ENCODE measurements around the gene AGBL1.

The AGBL1 gene

DNA sequence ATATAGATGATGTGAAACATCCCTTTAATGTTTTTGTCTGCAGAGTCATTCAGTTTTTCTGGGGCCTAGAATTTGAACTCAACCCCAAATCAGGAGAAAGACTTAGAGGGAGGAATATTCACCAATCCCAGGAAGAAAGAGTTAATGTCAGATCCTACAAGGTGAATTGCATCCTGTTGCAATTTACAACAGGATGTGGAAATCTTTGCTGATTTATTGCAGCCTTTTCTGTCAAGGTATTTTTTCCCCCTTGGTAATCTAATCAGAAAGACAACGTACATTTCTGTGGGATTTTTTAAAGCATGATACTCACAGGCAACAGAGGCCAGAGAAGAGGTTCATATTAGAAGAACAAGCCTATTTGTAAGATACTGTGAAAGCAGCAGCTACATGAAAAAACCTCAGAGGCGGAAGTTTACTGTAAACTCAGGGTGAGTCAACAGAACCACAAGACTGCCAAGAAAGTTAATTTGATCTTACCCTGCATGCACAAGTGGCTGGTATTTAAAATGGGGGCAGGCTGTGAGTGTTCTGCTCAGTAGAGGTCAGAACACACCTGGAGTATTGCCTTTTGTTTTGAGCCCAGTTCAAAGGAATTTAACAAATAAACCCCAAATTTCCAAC is 531.9 kb downstream of the AGBL1 start:
- no peak for DNase-seq

DNA sequence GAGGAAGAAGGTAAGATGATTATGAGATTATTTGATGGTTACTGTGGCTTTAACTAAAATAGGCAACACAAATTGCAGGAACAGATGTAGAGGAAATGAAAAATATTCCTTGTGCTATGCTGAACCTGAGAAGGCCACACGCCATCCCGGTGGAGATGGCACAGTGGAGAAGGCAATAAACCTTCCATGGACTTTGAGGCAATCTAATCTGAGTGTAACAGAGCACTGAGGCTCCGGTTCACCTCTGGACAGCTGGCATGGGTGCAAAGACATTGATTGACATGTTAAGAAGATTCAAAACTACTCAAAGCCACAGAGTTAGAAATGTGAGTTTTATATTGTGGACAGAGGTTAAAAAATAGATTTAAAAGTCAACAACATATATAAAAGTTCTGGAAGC is 535.7 kb downstream of the AGBL1 start:
- DNase-seq: no peak

DNA sequence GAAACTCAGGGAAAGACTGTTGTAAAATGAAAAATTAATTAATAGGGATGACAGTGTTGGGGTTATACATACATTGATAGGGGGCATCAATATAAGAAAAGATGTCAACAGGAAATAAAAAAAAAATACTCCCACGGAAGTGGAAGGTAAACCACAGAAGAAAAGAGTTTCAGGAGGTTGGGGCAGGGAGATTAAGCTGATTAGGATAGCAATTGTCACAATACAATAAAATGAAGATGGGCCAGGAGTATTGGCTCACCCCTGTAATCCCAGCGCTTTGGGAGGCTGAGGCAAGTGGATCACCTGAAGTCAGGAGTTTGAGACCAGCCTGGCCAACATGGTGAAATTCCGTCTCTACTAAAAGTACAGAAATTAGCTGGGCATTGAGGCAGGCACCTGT is 536.1 kb downstream of the AGBL1 start:
- no peak for DNase-seq

DNA sequence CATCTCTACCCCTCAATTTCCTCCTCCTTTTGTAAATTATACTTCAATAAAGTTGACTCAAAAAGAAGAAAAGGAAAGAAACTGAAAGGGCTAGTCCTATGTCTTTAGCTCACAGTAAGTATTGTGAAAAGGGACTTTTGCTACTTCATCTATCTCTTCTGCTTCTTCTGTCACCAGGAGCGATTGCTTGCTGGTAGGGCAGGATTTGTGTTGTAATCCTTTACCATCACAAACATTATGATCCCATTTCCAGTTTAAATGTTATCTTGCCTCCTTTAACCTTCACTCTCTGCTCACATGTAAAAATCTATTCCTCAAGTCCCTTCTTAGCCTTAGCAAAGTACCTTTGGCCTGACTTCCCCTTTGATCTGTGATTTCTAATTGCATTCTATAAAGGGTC is 537.1 kb downstream of the AGBL1 start:
- DNase-seq: no peak

DNA sequence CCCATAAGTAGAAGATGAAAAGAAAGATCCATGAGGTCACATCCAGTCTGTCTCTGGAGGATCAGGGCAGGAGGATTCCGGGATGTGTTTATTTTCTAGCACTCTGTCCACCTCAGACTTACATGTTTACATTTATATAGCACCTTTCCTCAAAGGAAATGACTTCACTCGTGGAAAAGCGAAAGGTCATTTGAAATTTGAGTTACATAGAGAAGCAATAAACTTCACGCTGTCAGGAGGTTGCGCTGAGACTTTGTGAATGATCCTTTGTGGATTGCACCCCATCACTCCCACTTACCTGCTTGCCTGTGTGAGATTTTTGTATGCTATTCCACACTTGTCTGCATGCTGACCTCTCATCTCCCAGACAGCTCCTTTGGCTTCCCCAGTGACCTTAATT is 540.5 kb downstream of the AGBL1 start:
- no peak for DNase-seq

DNA sequence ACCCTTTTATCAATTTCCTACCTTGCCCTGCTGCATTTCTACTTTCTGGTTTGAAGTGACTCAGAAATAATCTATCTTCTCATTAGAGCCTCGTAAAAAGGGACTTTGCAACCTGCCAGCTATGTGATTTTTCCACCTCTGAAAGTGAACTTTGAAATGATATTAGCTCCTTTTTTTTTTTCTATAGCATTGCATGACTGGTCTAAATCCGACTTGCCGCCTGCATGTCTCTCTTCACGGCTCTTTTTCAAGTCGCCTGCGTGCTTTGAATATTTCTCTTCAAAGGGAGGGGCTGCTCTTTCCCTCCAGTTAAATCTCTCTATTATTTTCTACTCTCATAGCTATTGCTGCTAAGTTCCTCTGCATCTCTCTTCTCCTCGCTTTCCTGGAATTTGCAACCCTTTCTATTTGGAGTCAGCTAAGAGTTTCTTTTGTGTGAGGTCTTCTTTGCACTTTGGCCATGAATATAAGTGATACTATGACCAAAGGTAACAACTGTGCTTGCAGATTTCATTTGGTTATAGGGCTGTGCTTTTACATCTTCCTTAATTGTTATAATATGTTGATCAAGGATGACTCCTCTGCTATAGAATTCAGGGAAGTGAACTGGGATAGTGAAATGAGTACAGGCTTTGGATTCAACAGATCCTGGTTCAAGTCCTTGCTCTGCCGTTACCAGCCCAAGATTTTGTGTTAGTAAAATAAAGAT is 541.1 kb downstream of the AGBL1 start:
- DNase-seq: no peak

DNA sequence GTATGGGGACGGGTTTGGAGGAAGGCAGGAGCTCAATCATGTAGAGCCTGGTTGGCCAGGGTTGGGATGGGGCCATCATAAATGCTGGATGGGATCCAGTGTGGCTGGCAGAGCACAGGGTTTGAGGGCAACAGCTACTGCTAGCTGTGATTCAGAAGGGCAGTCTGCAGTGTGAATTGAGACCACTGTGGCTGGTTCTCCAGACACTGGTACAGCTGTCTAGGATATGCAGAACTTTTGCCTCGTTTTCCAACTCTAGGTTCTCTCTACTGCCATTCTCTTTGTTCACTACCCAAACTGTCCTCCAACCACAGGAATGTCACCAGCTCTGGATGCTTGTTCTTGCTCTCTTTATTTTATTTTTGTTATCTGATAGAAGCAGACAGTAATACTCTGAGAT is 543.6 kb downstream of the AGBL1 start:
- no peak for DNase-seq

DNA sequence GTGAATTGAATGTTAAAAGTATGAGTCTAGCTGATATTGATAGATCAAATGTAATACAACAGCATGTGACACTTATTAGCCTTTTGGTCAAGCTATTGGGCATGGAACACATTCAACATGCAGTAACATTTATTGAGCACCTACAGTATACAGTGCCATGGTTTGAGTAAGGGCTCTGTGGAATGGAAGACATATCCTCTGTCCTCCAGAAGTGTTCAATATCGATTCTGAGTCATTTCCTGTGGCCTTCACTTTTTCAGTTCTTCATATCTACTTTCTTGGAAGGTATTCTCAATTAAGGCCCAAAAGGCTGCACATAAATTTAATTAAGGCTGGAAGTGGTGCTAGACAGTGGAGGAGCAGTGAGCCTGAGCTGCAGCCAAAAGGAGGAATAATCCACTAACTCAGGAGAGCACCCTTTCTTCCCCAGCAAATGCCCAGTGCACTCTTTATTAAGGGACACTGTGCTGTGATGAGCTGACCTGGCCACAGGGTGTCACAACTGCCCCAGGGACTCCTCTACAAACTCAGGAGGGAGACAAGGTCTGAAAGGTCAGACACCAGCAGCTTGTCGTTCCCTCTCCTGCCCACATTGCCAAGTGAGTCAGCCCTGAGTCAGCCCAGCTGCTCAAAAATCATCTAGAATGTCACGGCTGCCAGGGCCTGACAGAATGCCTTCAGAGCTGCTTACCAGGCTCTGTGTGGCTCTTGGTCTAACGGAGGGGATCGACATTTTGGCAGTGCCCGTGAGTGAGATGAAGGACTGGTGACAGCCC is 544.8 kb downstream of the AGBL1 start:
- no peak for DNase-seq

DNA sequence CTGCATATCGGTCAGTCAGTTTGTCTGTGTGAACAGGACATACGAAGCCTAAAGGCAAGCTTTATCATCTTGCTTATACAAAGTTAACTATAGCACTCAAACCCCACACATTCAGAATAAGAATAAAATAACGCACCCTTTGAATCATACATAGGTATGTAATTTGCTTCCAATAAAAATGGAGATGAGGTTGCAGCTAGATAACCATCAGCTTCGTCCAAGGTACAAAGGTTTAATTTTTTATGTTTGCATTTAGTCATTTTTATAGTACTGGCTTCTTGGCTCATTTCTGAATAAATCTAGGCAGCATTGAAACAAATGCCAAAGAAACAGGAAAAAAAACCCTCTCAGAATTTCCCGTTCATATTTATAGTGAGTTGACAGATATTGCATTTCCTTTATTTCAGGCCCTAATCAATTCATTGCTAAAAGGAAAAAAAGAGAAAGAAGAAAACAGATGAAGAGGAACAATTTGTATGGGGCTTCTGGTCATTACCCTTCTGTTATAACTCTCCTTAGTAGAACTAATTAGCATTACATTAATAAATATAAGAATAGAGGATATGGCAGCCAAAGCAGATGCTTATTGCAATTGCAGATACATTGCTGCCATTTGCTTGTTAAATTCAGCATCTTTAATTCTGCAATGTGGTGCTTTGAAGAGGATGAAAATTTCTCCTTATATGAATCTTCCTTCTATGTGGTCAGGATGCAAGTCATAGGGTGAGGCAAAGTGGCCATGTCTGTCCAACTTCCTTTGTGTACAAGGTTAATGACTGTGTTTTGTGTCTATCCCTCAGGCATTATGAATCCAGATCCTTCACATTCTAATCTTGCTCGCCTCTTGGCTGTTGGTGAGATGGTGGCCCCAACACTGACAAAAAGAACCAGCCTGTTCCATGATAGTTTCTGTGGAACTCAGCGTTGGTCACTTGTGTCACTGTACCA is 550.0 kb downstream of the AGBL1 start:
- DNase-seq: no peak

DNA sequence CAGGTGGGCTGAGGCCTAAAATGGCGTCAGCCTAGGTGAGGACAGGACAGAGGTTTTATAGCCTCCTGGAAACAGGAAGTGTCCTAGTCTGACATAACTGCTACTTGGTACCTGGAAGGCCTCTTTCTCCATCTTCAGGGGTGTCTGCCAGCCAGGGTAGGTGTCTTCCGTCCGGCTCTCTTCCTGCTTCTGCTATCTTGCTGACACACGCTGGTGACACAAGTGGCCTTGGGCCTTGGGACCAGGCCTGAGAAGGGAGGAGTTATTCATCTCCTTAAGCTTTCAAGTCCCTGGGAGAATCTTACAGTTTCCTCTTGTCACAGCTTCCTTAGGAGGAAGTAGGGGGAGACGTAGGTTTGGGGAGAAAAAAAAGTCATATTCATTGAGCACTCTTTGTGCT is 551.3 kb downstream of the AGBL1 start:
- DNase-seq: no peak

DNA sequence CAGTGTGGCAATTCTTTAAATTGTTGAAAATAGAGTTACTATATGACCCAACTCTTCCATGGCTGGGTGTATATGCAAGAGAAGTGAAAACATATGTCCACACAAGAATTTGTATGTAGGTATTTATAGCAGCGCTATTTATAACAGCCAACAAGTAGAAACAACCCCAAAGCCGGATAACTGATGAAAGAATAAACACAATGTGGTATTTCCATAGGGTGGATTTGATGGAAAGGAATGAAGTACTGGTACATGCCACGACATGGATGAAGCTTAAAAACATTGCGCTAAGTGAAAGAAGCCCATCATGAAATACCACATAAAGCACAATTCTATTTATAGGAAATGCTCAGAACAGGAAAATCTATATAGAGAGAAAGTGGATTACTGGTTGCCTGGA is 554.5 kb downstream of the AGBL1 start:
- DNase-seq: no peak

DNA sequence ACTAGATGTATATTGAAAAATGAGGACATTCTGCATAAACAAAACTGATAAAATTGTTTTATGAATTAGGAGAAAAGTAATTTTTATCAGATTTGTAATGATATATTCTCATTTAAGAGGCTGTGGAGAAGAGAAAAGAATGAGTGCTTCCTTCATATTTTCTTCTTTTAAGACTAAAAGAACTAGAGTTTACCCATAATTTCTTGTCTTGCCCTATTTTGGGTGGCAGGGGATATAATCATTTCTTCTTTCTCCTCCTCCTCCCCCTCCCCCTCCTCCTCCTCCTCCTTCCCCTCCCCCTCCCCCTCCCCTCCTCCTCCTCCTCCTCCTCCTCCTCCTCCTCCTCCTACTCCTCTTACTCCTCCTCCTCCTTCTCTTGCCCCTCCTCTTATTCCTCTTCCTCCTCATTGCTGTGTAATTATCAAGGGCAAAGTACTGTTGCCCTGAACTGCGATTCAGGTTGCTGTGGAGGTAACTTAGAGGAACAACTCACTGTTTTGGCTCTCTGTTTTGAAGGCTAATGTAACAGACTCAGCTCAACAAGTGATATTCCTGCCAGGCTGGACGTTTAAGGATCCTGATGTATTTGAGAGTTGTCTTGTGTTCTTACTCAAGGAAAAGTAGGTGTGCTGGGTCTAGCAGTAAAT is 555.4 kb downstream of the AGBL1 start:
- no peak for DNase-seq

DNA sequence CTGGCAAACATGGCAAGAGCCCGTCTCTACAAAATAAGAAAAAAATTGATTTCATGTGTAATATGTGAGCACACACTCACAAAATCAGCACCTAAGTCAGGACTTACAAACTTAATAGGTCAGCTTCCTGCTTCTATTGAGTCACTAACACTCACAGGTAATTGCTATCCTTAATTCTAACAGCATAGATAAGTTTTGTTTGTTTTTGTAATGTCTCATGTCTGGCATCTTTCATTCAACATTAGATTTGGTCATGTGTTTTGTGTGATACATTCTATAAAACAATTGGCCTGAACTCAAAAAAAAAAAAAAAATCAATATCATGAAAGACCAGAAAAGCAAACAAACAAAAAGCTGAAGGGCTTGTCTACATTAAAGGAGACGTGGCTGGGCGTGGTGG is 564.7 kb downstream of the AGBL1 start:
- no peak for DNase-seq

DNA sequence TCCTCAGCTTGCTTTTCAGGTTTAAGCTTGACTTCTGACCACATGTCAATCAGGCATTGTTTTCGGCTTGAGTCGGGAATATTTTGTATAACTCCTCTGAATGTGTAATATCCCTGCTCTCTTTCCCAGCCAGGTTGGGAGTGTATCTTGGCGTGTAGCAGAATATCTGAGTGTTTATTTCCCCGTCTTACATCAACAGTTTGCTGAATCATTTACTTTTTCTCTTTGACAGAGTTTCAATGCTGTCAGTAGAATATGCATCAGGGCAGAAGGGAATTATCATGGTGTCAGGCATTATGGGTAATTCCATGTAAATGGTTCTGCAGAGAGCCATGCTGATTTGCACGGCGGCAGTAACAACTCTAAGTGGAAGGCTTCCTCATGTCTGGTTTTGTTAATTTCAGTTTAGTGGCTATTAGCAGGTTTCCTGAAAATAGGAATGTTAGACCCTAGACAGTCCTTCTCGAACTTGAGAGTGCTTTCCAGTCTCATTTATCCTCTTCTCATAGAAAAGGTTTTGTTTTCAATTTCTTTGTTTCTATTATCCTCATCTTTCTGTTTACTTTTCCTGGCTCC is 566.3 kb downstream of the AGBL1 start:
- DNase-seq: no peak

DNA sequence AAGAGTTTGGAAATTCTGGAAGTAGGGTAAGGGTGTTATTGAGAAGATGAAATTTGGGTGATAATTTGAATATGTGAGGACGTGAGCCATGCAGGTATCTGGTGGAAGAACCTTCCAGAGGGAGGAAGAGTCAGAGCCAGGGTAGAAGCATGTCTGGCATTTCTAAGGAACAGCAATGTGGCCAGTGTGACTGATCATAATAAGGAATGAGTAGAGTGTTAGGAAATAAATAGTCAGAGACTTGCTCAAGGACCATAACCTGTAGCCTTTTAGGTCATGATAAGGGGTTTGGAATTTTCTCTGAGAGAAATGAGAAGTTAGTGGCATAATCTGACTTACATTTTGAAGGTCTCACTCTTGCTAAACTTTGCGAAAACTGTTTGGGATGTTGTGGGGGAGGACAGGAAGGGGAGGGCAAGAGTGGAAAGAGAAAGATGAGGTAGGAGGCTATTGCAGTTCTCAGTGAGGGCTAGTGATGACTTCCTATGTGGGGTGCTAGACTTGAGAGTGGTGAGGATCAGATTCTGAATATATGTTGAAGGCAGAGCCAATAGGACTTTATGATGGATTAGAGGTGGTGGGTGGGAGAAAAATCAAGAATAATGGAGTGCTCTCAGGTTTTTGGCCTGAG is 568.3 kb downstream of the AGBL1 start:
- DNase-seq: no peak

DNA sequence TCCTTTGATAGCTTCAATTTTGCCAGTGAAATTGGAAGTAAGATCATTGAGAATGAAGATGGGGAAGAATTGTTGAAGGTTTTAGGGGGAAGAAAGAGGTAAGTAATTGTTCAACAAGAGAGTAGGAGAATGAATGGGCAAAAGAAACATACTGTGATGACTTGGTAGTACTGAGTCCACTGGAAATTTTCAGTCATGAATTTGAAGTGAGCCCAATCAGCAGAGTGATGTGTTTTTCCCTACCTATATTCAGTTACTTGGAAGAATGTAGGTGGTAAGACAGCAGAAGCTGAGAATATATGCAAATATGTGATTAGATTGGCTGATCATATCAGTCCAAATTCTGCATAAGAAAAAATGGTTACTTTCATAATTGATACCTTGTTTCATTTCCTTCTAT is 569.6 kb downstream of the AGBL1 start:
- no peak for DNase-seq

DNA sequence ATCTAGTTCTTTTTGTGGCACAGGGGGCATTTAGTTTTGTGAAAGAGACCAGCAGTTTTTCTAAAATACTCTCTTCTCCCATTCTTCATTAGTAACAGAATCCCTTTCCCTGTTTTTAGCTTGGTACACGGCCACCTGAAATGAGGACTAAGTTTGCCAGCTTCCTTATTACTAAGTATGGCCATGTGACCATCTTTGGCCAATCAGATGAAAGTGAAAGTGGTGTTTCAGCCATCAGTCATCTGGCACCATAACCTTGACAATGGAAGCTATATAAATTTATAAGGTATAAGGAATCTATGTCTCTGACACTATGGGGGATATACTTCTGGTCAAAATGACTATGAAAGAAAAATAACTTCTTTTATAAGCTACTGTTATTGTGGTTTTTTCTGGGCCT is 570.4 kb downstream of the AGBL1 start:
- no peak for DNase-seq

DNA sequence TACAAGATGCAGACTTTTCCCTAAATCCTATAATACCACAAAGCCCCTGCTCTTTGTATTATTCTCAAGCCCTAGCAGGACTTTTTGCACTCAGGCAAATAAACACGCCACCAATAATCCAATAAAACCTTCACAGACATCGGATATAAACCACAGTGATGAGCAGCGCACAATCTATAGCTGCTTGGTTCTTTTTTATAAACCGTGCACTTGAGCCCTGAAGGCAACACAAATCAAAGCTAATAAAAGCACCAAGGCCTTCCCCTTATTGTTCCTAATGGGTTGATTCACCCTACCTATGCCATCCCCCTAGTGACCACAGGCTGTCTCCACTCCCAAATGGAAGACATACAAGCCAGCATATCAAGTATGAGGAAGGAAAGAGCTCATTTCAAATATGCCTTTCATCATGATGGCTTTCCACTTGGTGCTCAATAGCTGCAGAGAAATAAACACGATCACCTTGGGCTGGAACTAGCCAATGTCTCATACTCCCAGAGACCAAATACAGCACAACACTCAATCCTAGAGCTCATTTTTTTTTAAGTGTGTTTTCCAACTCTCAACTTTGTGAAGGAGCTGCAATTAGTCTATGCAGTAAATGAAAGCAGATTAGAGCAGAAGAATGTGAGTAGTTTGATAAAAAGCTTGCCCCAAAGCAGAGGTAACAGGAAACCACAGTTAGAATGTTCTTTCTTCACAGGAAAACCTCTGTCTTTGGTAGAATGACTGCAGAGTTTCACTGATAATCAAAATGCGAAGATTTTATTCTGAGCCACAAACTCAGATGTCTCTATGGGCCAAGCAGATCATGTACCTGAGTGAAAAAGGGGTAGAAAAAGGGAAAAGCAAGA is 573.9 kb downstream of the AGBL1 start:
- no peak for DNase-seq

DNA sequence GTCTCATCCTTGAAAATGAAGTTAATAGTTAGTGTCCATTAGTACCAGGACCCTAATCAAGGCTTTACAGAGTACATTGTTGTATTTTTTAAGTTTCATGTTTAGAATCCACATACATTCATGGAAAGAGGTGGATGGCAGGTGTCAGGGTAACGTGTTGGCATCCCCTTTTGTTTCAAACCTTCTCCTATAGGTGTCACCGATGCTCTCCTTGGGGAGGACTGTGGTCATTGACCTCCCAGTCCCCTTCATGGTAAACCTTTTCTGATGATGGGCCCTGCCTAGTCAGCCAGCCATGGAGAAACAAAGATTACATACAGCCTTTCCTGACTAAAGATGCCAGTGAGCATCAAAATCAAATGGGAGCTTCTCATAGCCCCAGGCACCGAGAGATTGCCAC is 574.8 kb downstream of the AGBL1 start:
- no peak for DNase-seq

DNA sequence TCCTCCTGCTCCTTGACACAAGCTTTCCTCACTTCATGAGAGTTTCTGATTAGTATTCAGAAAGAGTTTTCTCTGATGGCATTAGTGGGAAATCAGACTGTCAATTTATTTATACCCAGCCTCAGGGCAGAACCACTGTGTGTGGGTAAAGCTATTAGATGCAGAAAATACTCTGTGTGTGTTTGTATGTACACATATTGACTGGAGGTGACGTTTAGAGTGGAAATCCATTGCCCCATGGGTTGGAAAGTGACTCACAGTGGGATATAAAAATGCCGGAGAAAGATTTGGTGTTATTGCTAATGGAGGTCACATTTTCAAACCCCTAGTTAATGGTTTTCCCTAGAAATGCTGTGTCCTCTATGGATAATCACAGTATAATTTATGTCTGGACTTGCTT is 577.6 kb downstream of the AGBL1 start:
- no peak for DNase-seq

Measured in NCI-H2081 treated with DMSO at 0.1 percent for 48 hours (cell line).